ENCODE results near the gene CES4A. TPM values are rescaled to one million over a fixed set of nuclear protein-coding genes. Genes with fewer than 3 reads are reported as not detected.
"Not testable (repeated sequence)": the region's sequence is repeated elsewhere in the genome, so short reads cannot be mapped to it uniquely, and the experiment has no call there.

CES4A gene
- total RNA-seq, 1 donor from 2014 or later, result 14.8 TPM

DNA sequence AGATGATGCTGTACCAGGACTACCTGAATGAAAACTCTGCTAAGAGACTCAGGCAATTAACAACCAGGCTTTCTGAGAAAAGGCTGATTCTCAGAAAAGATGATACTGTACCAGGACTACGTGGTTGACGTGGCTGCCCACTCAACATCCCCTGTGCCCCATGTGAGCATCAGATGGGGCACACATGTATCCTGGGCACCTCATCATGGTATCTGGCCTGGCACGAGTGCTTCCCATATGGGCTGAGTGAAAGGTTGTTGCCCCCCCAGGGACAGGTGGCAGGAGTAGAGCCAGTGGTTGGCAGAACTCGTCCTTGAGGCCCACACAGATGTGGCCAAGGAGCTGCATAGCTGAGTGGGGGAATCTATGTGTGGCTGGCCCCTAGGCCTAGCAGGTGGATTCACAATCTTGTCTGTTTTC, 3.5 kb upstream of the CES4A start:
- no peak overlapping the region for H3K4me3 ChIP-seq
- H3K36me3 ChIP-seq, result no peaks in the 10 kb centered on the region
- H3K4me1 ChIP-seq, result no peaks in the 10 kb centered on the region
- intact Hi-C loops (cut with DNase I), result no loop called here
- ATAC-seq (peak in 1 of 2 donors; percentile 24), DNase-seq (no peak)
- no peaks in the 10 kb centered on the region for H3K9me3 ChIP-seq
- TF ChIP-seq, protein P1, sequence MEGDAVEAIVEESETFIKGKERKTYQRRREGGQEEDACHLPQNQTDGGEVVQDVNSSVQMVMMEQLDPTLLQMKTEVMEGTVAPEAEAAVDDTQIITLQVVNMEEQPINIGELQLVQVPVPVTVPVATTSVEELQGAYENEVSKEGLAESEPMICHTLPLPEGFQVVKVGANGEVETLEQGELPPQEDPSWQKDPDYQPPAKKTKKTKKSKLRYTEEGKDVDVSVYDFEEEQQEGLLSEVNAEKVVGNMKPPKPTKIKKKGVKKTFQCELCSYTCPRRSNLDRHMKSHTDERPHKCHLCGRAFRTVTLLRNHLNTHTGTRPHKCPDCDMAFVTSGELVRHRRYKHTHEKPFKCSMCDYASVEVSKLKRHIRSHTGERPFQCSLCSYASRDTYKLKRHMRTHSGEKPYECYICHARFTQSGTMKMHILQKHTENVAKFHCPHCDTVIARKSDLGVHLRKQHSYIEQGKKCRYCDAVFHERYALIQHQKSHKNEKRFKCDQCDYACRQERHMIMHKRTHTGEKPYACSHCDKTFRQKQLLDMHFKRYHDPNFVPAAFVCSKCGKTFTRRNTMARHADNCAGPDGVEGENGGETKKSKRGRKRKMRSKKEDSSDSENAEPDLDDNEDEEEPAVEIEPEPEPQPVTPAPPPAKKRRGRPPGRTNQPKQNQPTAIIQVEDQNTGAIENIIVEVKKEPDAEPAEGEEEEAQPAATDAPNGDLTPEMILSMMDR (IDR thresholded peaks at IDR 0.05), result no peak
- no peak overlapping the region for H3K27ac ChIP-seq
- H3K27me3 ChIP-seq (ENCODE audit: low read depth), result no peaks in the 10 kb centered on the region

DNA sequence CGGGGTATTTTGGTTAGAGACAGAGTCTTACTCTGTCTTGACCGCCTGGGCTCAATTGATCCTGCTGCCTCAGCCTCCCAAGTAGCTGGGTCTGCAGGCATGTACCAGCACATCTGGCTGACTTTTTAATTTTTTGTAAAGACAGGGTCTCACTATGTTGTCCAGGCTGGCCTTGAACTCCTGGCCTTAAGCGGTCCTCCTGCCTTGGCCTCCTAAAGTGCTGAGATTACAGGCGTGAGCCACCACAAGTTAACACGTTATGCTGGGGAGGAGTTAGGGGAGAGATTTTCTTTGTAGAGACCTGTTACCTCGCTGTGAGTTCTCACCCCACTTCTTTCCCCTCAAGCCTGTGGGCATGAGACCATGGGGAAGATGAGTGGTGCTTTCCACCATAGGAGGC, 1.8 kb upstream of the CES4A start:
- Histone ChIP-seq H3K9me3 (no peaks in the 10 kb centered on the region), H3K36me3 (no peaks in the 10 kb centered on the region), H3K4me3 (no peak overlapping the region), H3K27ac (no peak overlapping the region), H3K27me3 (ENCODE audit: low read depth) (no peaks in the 10 kb centered on the region), H3K4me1 (no peaks in the 10 kb centered on the region)
- DNase-seq (no peak), ATAC-seq (no peak)
- intact Hi-C loops (cut with DNase I), result no loop called here
- TF ChIP-seq, protein P1 (IDR thresholded peaks at IDR 0.05), result no peak

DNA sequence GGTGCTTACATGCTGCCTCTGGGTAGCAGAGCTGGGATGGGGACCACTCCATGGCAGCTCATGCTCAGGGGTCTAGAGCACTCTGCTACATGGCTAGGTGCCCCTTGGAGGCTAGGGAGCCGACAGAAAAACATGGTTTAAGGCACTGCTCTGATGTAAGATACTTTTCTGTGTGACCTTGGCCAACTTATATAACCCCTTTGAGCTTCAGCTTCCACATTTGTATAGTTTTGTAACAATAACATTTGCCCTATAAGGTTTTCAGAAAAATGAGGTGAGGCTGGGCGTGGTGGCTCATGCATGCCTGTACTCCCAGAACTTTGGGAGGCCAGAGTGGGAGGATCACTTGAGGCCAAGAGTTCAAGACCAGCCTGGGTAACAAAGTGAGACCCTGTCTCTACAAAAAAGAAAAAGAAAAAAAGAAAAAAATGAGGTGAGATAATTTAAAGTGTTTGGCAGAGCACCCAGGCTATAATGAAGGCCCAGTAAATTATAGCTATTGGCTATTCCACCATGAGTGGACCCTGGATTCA, 3.2 kb downstream of the CES4A start:
- peaks cover 8% of the 10 kb centered on the region for H3K4me1 ChIP-seq
- TF ChIP-seq, protein P1 (IDR thresholded peaks at IDR 0.05), result no peak
- intact Hi-C loops (cut with DNase I), result no loop called here
- no peak for DNase-seq
- no peaks in the 10 kb centered on the region for H3K36me3 ChIP-seq
- H3K27me3 ChIP-seq (ENCODE audit: low read depth), result no peaks in the 10 kb centered on the region
- no peak overlapping the region for H3K27ac ChIP-seq
- no peaks in the 10 kb centered on the region for H3K9me3 ChIP-seq
- H3K4me3 ChIP-seq, result no peak overlapping the region
- ATAC-seq, result no peak

DNA sequence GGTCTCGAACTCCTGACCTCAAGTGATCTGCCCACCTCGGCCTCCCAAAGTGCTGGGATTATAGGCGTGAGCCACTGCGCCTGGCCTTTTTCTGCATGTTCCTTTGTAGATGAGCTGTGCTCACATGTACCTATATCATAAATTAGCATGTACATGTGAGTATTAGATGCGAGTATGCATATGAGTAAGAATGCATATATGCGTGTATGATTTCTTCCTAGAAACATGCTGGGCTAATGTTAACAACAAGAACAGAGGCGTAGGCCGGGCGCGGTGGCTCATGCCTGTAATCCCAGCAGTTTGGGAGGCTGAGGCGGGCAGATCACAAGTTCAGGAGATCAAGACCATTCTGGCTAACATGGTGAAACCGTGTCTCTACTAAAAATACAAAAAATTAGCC, 5.2 kb downstream of the CES4A start:
- intact Hi-C loops (cut with DNase I); H3K9me3 ChIP-seq; H3K27me3 ChIP-seq (ENCODE audit: low read depth); H3K4me3 ChIP-seq; H3K36me3 ChIP-seq; DNase-seq; H3K27ac ChIP-seq; ATAC-seq: not testable (repeated sequence)
- H3K4me1 ChIP-seq, result peaks cover 17% of the 10 kb centered on the region

DNA sequence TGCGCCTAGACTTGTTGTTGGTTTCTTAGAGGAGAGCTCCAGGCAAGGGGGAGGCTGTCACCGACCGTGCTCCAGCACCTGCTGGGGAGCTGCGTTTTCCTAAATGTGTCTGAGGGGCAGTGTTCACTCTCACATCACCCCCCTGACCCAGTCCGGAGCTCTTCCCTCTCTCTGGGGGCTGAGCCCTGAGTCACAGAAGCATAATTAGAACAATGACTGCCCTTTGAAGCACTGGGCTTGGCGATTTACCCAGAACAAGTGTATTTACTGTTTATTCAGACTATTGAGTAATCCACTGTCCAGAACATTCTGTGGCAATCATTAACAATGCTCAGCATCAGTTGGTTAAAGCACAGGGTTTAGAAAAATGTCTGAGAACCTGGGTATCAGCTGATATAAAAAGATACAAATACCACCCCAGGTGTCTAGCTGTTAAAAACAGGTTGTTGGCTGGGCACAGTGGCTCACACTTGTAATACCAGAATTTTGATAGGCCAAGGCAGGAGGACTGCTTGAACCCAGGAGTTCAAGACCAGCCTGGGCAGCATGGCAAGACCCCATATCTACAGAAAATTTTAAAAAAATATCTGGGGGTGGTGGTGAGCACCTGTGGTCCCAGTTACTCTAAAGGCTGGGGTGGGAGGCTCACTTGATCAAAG, 8.1 kb downstream of the CES4A start:
- Histone ChIP-seq H3K4me3 (no peak overlapping the region), H3K27me3 (ENCODE audit: low read depth) (no peaks in the 10 kb centered on the region), H3K4me1 (peaks cover 21% of the 10 kb centered on the region), H3K36me3 (no peaks in the 10 kb centered on the region), H3K27ac (peak overlapping the region; percentile 66), H3K9me3 (no peaks in the 10 kb centered on the region)
- ATAC-seq (peak; percentile 80 to 87), DNase-seq (no peak)
- TF ChIP-seq, protein P1 (IDR thresholded peaks at IDR 0.05), result no peak
- intact Hi-C loops (cut with DNase I), result no loop called here

DNA sequence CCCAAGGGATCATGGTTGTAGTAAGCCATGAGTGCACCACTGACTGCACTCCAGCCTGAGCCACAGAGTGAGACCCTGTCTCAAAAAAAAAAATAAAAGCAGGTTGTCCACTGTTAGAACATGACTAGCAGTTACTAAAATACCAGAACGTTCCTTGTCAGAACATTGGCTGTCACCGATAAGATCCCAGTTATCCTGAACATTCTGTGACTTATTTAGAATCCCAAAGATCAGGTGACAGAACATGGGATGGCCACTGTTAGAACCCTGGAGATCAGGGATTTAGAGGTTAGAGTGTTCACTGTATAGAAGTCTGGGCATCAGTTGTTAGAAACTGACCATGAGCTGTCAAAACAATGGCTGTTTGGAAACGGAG, 8.6 kb downstream of the CES4A start:
- Histone ChIP-seq H3K27me3 (ENCODE audit: low read depth) (no peaks in the 10 kb centered on the region), H3K4me3 (no peak overlapping the region), H3K9me3 (no peaks in the 10 kb centered on the region), H3K4me1 (peaks cover 24% of the 10 kb centered on the region), H3K27ac (peak overlapping the region; percentile 66), H3K36me3 (no peaks in the 10 kb centered on the region)
- TF ChIP-seq, protein P1 (IDR thresholded peaks at IDR 0.05), result no peak
- intact Hi-C loops (cut with DNase I), result no loop called here
- no peak for DNase-seq
- no peak for ATAC-seq

Measured in lower lobe of right lung (tissue), 2 donors.